T-helper 17 cell (primary cell): ENCODE data around the gene CPA5. TPM values are rescaled to one million over a fixed set of nuclear protein-coding genes. Genes with fewer than 3 reads are reported as not detected.

Source experiments
- ATAC-seq: fragments of 150-1000 bp; cut with Tn5 transposase; 2 replicates; pipeline ENCODE4 v1.10.0; 2021; ENCODE audit warnings: mild to moderate bottlenecking, moderate library complexity
- DNase-seq, 3 donors: peaks; one replicate each; pipeline versions ENCODE4 v3.0.0 to v3.0.0-alpha.2; 2020 to 2021
- H3K9me3 ChIP-seq: one replicate; pipeline ENCODE4 v1.7.0; 2013; ENCODE audit warnings: low read length, mild to moderate bottlenecking; ENCODE audit not compliant: control insufficient read depth, poor library complexity, severe bottlenecking
- H3K27ac Mint-ChIP-seq: one replicate; pipeline ENCODE4 v1.8.0; 2022; ENCODE audit warnings: mild to moderate bottlenecking, moderate library complexity, mixed read lengths
- H3K27me3 Mint-ChIP-seq: one replicate; pipeline ENCODE4 v1.8.0; 2022; ENCODE audit warnings: mixed read lengths
- H3K36me3 Mint-ChIP-seq: one replicate; pipeline ENCODE4 v1.8.0; 2022; ENCODE audit warnings: low read depth, mixed read lengths
- H3K4me1 Mint-ChIP-seq: one replicate; pipeline ENCODE4 v1.8.0; 2022; ENCODE audit warnings: mild to moderate bottlenecking, mixed read lengths
- H3K4me3 Mint-ChIP-seq: one replicate; pipeline ENCODE4 v1.8.0; 2022; ENCODE audit warnings: mild to moderate bottlenecking, moderate library complexity, mixed read lengths
- total RNA-seq, 4 donors: library from RNA in 2 of 4; stranded (reverse) in 2 of 4; gene quantifications; one replicate each; pipeline ENCODE4 v1.2.3 and lab custom pipeline; 2022 to 2026

CPA5 gene
- total RNA-seq, 2 donors from 2014 or later = 2.5 to 11.5 TPM

GRCh38 chr7:130381468-130382312 is 37.1 kb downstream of the CPA5 start:
- Mint-ChIP-seq H3K27me3 (peaks cover 5% of the 10 kb centered on the region), H3K4me1 (peaks cover 2% of the 10 kb centered on the region), H3K36me3 (no peaks in the 10 kb centered on the region), H3K4me3 (no peak overlapping the region), H3K27ac (no peak overlapping the region)
- DNase-seq = no peak
- H3K9me3 ChIP-seq = no peaks in the 10 kb centered on the region
- ATAC-seq = no peak

DNA sequence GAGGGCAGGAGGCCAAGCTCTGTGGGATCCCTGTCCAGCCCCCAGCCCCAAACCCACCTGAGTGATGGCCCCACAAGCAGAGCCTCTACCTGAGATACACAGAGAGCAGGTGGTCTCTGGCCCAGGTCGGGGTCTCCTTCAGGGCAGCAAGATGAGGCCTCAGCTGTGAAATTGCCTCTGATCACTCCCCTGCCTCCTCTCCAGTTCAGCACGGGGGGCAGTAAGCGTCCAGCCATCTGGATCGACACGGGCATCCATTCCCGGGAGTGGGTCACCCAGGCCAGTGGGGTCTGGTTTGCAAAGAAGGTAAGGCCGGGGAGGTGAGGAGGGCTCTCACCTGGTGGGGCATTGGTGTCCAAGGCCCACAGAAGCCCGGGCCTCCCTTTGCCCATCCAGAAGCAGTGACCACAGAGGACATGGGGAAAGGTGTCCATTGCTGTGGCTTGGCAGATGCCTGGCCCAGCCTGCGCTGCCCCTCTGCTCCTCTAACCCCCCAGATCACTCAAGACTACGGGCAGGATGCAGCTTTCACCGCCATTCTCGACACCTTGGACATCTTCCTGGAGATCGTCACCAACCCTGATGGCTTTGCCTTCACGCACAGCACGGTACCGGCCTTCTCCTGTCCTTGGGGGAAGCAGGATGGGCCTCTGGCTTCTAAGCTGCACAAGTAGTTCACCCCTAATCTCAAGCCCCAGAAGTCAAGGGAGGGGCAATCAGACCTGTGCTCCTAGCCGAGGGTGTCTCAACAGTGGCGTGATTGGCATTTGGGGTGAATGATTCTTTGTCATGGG is 38.8 kb downstream of the CPA5 start:
- no peak overlapping the region for H3K27ac Mint-ChIP-seq
- no peak for ATAC-seq

DNA sequence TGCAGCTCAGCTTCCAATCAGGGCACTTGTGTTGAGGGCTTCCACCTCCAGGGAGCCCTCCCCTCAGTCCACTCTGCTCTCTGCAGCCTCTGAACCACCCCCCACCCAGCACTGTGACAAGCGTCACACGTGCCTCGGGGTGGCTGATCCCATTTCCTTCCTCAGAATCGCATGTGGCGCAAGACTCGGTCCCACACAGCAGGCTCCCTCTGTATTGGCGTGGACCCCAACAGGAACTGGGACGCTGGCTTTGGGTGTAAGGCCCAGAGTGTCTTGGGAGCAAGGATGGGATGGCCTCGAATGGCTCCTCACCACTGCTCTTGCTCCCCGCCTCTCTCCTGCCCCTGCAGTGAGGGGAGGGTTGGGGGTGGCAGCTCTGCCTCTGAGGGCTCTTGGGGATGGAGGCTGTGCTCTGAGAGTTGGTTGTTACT is 39.8 kb downstream of the CPA5 start:
- Mint-ChIP-seq H3K27ac (no peak overlapping the region), H3K4me3 (no peak overlapping the region), H3K36me3 (peaks cover 2% of the 10 kb centered on the region), H3K4me1 (peaks cover 2% of the 10 kb centered on the region), H3K27me3 (peaks cover 5% of the 10 kb centered on the region)
- ATAC-seq = no peak
- DNase-seq = no peak
- H3K9me3 ChIP-seq = no peaks in the 10 kb centered on the region

More for the DNA sequence above, 38.8 kb downstream of the CPA5 start:
- no peaks in the 10 kb centered on the region for H3K9me3 ChIP-seq
- peaks cover 2% of the 10 kb centered on the region for H3K36me3 Mint-ChIP-seq
- peaks cover 5% of the 10 kb centered on the region for H3K27me3 Mint-ChIP-seq
- H3K4me1 Mint-ChIP-seq = peaks cover 2% of the 10 kb centered on the region
- DNase-seq = no peak
- H3K4me3 Mint-ChIP-seq = no peak overlapping the region

DNA sequence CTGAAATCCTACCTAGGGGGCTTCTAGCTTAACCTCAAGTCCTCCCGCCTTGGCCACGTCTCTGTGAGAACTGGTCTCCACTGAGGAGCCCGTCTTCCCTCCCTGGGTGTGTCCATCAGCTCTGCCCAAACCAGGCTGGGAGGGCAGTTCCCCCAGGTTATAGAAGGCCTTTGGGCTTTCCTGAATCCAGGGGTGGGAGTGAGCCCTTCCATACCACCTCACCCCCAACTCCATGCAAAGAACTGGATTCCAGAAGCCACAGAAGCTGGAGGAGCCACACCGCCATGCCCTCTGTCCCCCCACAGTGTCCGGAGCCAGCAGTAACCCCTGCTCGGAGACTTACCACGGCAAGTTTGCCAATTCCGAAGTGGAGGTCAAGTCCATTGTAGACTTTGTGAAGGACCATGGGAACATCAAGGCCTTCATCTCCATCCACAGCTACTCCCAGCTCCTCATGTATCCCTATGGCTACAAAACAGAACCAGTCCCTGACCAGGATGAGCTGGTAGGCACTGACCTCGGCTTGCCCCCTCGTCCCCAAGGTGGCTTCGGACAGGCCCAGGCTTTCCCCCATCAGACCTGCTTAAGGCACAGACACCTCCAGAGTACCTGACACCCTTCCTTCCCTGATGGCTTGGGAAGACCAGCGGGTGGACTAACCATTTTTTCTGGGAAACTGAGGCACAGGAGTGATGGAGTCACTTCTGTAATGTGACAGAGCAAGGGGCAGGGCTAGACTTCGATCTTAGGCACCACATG is 40.4 kb downstream of the CPA5 start:
- Mint-ChIP-seq H3K4me3 (no peak overlapping the region), H3K27ac (no peak overlapping the region), H3K36me3 (peaks cover 2% of the 10 kb centered on the region), H3K27me3 (peaks cover 5% of the 10 kb centered on the region), H3K4me1 (peaks cover 2% of the 10 kb centered on the region)
- ATAC-seq (no peak), DNase-seq (no peak)
- no peaks in the 10 kb centered on the region for H3K9me3 ChIP-seq

DNA sequence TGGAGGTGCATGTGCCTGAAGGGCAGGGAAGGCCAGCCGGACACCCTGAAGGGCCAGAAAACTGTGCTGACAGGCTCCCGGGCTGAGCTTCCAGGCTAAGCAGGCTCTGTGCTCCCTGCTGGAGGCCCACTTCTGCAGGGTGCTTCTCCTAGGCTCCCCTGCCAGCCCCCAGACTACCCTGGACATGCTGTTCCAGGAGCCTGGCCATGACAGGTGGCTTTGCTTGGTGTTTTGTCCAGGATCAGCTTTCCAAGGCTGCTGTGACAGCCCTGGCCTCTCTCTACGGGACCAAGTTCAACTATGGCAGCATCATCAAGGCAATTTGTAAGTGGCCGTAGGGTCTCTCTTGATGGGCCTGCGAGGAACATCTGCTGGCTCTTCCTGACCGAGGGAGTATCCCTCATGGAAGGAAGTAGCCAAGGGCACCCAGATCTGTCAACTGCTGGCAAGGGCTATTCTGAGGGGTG is 41.0 kb downstream of the CPA5 start:
- Mint-ChIP-seq H3K36me3 (peaks cover 2% of the 10 kb centered on the region), H3K4me3 (no peak overlapping the region), H3K4me1 (peaks cover 2% of the 10 kb centered on the region), H3K27me3 (peaks cover 5% of the 10 kb centered on the region), H3K27ac (no peak overlapping the region)
- H3K9me3 ChIP-seq = no peaks in the 10 kb centered on the region
- DNase-seq = no peak
- no peak for ATAC-seq

DNA sequence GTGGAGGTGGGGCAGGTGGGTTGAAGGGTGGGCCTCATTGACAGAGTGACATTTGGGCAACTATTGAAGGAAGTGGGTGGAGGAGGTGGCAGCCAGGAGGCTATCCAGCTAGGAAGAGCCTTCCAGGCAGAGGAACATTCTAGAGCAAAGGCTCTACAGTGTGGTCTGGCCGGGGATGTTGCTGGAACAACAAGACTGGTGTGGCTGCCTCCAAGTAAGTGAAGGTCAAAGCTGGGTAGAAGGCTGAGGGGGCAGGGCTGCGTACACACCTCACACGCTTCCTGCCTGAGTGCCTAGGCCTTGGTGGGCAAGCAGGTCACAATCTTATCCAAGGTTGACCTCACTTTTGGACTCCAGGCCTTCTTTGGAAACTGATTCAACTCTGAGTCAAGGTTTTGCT is 42.3 kb downstream of the CPA5 start:
- Mint-ChIP-seq H3K4me1 (peaks cover 2% of the 10 kb centered on the region), H3K36me3 (peaks cover 2% of the 10 kb centered on the region), H3K27me3 (peaks cover 5% of the 10 kb centered on the region), H3K27ac (no peak overlapping the region), H3K4me3 (no peak overlapping the region)
- DNase-seq = no peak
- ATAC-seq = no peak
- H3K9me3 ChIP-seq = no peaks in the 10 kb centered on the region

DNA sequence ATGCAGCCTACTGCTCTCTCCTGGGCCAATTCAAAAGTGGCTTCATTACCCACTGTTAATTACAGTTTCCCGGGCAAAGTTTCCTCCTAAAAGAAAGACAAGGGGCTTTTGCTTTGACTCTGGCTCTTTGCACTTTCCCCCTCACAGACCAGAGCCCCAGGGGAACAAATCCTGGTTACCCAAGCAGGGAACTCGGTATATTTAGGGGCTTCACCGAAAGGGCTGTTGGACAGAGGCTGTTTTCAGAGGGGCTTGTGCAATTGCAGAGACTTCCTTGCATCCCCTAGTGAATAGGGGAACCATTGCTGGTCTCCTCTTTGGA is 42.7 kb downstream of the CPA5 start:
- no peaks in the 10 kb centered on the region for H3K9me3 ChIP-seq

DNA sequence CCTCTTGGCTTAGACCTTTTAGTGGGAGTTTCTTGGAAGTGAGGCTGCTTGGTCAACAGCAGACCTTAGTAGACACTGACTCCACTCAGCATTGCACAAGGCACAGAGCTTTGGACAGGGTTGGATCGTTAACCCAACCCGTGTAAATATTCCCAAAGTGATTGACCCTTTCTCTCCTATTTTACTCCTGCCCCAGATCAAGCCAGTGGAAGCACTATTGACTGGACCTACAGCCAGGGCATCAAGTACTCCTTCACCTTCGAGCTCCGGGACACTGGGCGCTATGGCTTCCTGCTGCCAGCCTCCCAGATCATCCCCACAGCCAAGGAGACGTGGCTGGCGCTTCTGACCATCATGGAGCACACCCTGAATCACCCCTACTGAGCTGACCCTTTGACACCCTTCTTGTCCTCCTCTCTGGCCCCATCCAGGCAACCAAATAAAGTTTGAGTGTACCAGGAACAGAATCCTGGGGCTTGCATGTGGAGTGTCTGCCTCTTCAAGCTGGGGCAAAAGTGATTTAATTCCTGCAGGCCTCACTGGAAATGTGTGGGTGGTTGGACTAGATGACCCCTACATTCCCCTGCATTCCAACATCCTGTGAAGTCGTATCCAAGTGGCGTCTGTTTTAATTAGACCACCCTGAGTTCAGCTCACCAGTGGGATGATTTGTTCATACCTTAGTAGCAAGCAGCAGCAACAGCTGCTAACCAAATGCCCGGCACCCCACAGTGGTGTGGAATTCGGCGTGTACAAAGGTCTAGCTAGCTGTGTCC is 43.2 kb downstream of the CPA5 start:
- DNase-seq (no peak), ATAC-seq (no peak)
- H3K27me3 Mint-ChIP-seq = peaks cover 5% of the 10 kb centered on the region
- H3K36me3 Mint-ChIP-seq = peaks cover 2% of the 10 kb centered on the region
- no peaks in the 10 kb centered on the region for H3K9me3 ChIP-seq
- no peak overlapping the region for H3K27ac Mint-ChIP-seq
- H3K4me3 Mint-ChIP-seq = no peak overlapping the region
- H3K4me1 Mint-ChIP-seq = peaks cover 2% of the 10 kb centered on the region

More for the DNA sequence above, 42.7 kb downstream of the CPA5 start:
- no peak for ATAC-seq
- no peak for DNase-seq
- H3K27ac Mint-ChIP-seq = no peak overlapping the region
- peaks cover 2% of the 10 kb centered on the region for H3K4me1 Mint-ChIP-seq
- peaks cover 5% of the 10 kb centered on the region for H3K27me3 Mint-ChIP-seq
- H3K4me3 Mint-ChIP-seq = no peak overlapping the region
- peaks cover 2% of the 10 kb centered on the region for H3K36me3 Mint-ChIP-seq

- peaks cover 5% of the 10 kb centered on the region for H3K27me3 Mint-ChIP-seq
- no peaks in the 10 kb centered on the region for H3K9me3 ChIP-seq
- no peak overlapping the region for H3K4me3 Mint-ChIP-seq
- H3K4me1 Mint-ChIP-seq = peaks cover 4% of the 10 kb centered on the region
- ATAC-seq (no peak), DNase-seq (no peak)
- no peak overlapping the region for H3K27ac Mint-ChIP-seq
- H3K36me3 Mint-ChIP-seq = peaks cover 2% of the 10 kb centered on the region
Observed at GRCh38 chr7:130388671-130389070, 44.1 kb downstream of the CPA5 start.

GRCh38 chr7:130390486-130390885 is 45.9 kb downstream of the CPA5 start:
- no peaks in the 10 kb centered on the region for H3K27me3 Mint-ChIP-seq
- no peaks in the 10 kb centered on the region for H3K9me3 ChIP-seq
- peaks cover 2% of the 10 kb centered on the region for H3K36me3 Mint-ChIP-seq
- DNase-seq = no peak
- H3K4me1 Mint-ChIP-seq = peaks cover 17% of the 10 kb centered on the region
- H3K27ac Mint-ChIP-seq = no peak overlapping the region
- no peak overlapping the region for H3K4me3 Mint-ChIP-seq
- no peak for ATAC-seq

DNA sequence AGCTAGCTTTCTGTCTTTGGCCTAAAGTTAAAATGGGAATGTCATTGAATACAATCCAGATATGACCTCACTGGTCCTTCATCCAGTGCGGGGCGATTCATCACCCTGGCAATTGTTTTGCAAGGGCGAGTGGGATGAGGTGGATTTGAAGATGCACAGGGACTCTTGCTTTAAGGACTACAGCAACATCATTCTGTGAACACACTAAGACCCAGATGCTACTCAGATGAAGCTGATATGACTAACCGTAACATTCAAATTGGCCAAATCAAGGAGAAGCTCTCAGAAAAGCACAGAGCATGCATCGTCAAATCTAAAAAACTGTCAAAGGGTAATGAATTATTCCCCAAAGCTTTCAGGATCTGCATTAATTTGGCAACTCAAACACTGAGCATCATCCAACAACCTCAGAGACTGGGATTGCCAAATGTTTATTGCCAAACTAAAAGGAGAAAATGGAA is 48.5 kb downstream of the CPA5 start:
- H3K9me3 ChIP-seq = no peaks in the 10 kb centered on the region
- no peaks in the 10 kb centered on the region for H3K36me3 Mint-ChIP-seq
- no peaks in the 10 kb centered on the region for H3K27me3 Mint-ChIP-seq
- H3K4me1 Mint-ChIP-seq = peaks cover 17% of the 10 kb centered on the region
- DNase-seq (no peak), ATAC-seq (no peak)
- H3K27ac Mint-ChIP-seq = peak overlapping the region; percentile 68
- H3K4me3 Mint-ChIP-seq = no peak overlapping the region

DNA sequence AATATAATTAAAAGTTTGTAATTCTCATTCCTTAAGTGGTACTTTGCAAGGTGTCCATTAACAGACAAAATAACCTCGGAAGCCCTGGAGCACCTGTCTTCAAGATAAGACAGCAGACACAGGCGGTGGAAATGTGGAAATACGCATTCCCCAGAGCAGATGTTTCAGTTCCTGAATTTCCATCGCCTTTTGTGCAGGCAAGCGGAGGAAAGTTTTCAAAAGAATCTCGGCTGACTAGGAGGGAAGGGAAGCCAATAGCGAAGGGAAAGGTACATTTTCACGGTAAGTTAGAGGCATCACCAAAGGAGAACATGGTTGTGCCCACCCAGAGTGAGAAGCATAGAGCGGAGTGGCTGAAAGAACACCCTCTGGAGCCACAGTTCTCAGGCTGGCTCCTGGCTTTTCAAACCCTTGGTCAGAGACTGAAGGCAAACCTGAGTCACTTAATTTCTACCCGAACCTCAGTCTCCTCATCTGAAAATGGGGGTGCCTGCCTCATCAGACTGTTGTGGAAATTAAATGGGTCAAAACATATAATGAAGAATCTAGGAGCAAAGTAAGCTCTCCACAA is 49.3 kb downstream of the CPA5 start:
- H3K9me3 ChIP-seq = no peaks in the 10 kb centered on the region
- Mint-ChIP-seq H3K36me3 (peaks cover 2% of the 10 kb centered on the region), H3K27ac (peak overlapping the region; percentile 68), H3K27me3 (no peaks in the 10 kb centered on the region), H3K4me1 (peaks cover 17% of the 10 kb centered on the region), H3K4me3 (peak overlapping the region; percentile 45)
- ATAC-seq = no peak
- DNase-seq = no peak
